Stomach (tissue), 4 donors: ENCODE measurements around the gene ASAH2B.
"Not testable (repeated sequence)": the region's sequence is repeated elsewhere in the genome, so short reads cannot be mapped to it uniquely, and the experiment has no call there.

Source experiments
- EP300 ChIP-seq: sonication (generic); formaldehyde crosslinking; IDR thresholded peaks from one replicate; pipeline ENCODE4 v1.6.1; 2017; ENCODE audit warnings: antibody characterized with exemption
- POLR2A ChIP-seq, 4 donors: fragments of 450-650 bp; IDR thresholded peaks; one replicate each; pipeline ENCODE4 v1.6.1; 2016; ENCODE audit warnings: antibody characterized with exemption in 4 of 4, control low read depth in 2 of 4, mild to moderate bottlenecking in 1 of 4, moderate library complexity in 1 of 4
- POLR2AphosphoS5 ChIP-seq, 3 donors: sonication (generic); formaldehyde crosslinking; IDR thresholded peaks; one replicate each; pipeline ENCODE4 v1.6.1; 2016; ENCODE audit warnings: antibody characterized with exemption in 3 of 3
- TF ChIP-seq, protein P1 (sequence below), 7 experiments: fragments of 450-650 bp in 4 of 7; fragments of 200-600 bp in 3 of 7; sonication (generic) in 3 of 7; IDR thresholded peaks; one replicate each; pipeline ENCODE4 v1.5.1; 2016 to 2019; ENCODE audit warnings: antibody characterized with exemption in 7 of 7, control low read depth in 2 of 7, mild to moderate bottlenecking in 1 of 7

DNA sequence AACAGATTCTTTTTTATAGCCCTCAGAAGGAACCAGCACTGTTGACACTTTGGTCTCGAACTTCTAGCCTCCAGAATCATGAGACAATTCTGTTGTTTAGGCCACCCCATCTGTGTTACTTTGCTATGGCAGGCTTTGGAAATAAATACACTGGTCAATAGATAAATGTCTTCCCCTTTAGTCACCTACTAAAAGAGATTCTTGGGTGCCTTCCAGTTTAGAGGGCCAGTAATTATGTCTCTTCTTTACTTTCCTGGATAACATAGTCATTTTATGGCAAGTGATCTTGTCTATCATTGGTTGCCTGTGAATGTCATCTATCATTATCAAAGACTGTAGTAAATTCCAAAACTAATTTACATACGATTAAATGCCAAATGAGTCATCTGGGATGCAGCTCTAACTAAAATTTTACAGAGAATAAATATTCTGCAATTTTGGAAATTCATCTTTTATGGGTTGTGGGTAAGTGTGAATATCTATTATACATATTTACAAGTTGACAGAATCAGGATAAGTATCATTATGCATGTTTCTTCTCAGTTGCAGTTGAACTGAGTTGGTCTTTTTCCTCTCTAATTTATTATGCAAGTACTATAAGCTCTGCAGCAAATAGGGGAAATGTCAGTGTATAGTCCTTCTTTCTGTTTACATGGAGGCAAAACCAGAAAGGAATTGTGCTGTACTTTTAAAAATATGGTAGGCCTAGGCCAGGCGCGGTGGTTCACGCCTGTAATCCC is 27.2 kb downstream of the ASAH2B start:
- TF ChIP-seq POLR2A (IDR thresholded peaks at IDR 0.05); EP300; POLR2AphosphoS5 (IDR thresholded peaks at IDR 0.05): not testable (repeated sequence)
- TF ChIP-seq, protein P1, sequence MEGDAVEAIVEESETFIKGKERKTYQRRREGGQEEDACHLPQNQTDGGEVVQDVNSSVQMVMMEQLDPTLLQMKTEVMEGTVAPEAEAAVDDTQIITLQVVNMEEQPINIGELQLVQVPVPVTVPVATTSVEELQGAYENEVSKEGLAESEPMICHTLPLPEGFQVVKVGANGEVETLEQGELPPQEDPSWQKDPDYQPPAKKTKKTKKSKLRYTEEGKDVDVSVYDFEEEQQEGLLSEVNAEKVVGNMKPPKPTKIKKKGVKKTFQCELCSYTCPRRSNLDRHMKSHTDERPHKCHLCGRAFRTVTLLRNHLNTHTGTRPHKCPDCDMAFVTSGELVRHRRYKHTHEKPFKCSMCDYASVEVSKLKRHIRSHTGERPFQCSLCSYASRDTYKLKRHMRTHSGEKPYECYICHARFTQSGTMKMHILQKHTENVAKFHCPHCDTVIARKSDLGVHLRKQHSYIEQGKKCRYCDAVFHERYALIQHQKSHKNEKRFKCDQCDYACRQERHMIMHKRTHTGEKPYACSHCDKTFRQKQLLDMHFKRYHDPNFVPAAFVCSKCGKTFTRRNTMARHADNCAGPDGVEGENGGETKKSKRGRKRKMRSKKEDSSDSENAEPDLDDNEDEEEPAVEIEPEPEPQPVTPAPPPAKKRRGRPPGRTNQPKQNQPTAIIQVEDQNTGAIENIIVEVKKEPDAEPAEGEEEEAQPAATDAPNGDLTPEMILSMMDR (IDR thresholded peaks at IDR 0.05): not testable (repeated sequence)
